Measurements from ENCODE around the gene TNFRSF4. TPM values are rescaled to one million over a fixed set of nuclear protein-coding genes. Genes with fewer than 3 reads are reported as not detected.

Gene TNFRSF4
- total and polyA plus RNA-seq, 2 of the 8 experiments (the other 6 are each of a cell fraction or from before 2014, with no cell fraction given), result 0.06 TPM; not detected in 1

DNA sequence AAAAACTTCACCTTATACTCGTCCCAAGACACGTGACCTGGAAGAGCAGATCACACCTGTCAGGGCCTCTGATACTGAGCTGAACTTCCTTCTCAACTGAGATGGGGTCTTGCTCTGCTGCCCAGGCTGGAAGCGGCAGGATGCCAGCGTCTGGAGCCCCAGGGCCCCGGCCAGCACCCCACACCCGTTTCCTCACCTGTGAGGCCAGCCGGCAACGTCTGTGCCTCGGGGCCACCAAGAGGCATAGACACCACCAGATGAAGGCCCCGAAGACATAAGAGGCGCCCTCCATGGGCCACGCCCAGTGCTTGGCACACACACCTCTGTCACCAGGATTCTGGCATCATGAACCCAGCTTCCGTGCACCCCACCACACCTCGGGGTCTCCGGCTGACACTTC, 9.4 kb upstream of the TNFRSF4 start (continued):
- TF ChIP-seq CHD7 (IDR thresholded peaks at IDR 0.05; ENCODE audit: insufficient replicate concordance, low read length), result no peak
- TF ChIP-seq SP4 (IDR thresholded peaks at IDR 0.05; ENCODE audit: low read length), result no peak
- no peak for TF ChIP-seq SP2 (IDR thresholded peaks at IDR 0.05; ENCODE audit: low read length)
- no peak for TF ChIP-seq KDM5A (IDR thresholded peaks at IDR 0.05; ENCODE audit: low read length)
- TF ChIP-seq CBX5 (IDR thresholded peaks at IDR 0.05; ENCODE audit: low read depth, low read length), result no peak
